HG02588 (cell line): ENCODE results near the gene SDR9C7.
"Not testable (repeated sequence)": the region's sequence is repeated elsewhere in the genome, so short reads cannot be mapped to it uniquely, and the experiment has no call there.

Experiments used
- ATAC-seq: cut with Tn5 transposase; IDR thresholded peaks from one replicate; pipeline ENCODE4 v1.9.1; 2021; ENCODE audit warnings: mild to moderate bottlenecking, moderate library complexity; ENCODE audit not compliant: unreplicated experiment

The SDR9C7 gene

DNA sequence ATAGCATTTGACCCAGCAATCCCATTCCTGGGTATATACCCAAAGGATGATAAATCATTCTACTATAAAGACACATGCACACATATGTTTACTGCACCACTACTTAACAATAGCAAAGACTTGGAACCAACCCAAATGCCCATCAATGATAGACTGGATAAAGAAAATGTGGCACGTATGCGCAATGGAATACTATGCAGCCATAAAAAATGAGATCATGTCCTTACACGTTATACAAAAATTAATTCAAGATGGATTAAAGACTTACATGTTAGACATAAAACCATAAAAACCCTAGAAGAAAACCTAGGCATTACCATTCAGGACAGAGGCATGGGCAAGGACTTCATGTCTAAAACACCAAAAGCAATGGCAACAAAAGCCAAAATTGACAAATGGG lies 16.1 kb downstream of the SDR9C7 start:
- ATAC-seq = not testable (repeated sequence)

DNA sequence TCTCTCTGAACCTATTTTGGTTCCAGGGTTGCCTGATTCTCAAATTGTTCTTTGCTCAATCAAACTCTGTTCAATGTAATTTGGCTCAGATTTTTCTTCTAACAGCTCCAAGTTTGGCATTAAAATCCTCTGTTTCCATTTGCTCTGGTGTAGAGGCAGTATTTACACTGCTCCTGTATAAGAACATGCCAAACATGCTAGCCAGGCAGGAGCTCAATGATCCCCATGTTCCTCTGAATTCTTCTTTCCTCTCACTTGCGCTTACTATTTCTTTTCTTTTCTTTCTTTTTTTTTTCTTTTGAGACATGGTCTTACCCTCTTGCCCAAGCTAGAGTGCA lies 17.2 kb downstream of the SDR9C7 start:
- no peak for ATAC-seq

DNA sequence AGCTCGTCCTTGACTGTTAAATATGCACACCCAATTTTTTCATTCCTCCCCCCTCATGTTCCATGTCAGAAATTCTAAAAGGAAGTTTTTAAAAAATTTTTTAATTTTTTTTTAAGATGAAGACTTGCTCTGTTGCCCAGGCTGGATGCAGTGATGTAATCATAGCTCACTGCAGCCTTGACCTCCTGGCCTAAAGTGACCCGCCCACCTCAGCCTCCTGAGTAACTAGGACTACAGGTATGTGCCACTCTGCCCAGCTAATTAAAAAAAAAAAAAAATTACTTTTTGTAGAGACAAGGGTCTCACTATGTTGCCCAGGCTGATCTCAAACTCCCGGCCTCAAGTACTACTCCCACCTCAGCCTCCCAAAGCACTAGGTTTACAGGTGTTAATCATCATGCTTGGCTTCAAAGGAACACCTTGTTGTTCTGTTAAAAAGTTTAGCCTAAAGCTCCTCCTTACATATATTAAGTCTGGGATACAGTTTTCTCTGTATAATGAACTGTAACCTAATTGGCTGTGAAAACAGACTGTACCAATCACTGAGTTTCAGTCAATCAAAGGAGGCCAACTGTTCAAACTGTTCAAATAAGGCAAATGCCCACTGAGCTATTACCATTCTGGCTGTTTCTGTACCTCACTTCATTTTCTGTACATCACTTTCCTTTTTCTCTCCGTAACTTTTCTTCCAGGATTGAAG lies 17.8 kb downstream of the SDR9C7 start:
- no peak for ATAC-seq

DNA sequence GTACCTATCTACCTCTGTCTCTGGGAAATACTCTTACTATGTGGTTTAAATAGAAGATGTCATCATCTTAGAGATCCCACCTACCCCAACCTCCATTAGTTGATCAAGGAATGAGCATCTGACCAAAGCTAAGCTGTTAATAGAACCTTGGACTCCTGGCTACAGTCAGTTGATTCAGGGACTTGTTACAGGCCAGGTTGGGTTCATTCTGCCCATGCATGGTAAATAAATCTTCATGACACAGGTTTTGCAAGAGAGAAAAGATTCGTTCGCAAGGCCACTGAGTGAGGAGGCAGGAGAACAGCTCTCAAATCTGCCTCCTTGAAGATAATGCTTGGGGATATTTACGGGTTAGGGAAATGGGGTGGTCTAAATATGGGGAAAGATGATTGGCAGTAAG lies 19.5 kb downstream of the SDR9C7 start:
- ATAC-seq = no peak

DNA sequence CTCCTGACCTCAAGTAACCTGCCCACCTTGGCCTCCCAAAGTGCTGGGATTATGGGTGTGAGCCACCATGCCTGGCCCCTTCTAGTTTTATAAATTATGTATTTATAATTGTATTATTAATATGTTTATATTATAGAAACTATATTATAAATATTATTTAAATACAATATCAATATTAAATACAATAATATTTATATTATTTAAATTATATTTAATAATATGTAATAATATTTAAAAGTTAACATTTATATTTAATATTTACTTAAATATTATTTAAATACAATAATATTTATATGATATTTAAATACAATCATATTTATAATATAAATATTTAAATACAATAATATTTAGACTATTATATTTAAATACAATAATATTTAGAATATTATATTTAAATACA lies 20.0 kb downstream of the SDR9C7 start:
- ATAC-seq = no peak

DNA sequence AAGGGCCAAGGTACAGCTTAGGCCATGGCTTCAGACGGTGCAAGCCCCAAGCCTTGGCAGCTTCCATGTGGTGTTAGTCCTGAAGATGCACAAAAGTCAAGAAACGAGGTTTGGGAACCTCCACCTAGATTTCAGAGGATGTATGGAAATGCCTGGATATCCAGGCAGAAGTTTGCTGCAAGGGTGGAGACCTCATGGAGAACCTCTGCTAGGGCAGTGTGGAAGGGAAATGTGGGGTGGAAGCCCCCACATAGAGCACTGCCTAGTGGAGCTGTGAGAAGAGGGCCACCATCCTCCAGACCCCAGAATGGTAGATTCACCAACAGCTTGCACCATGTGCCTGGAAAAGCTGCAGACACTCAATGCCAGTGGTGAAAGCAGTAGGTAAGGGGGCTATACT lies 24.8 kb downstream of the SDR9C7 start:
- ATAC-seq = not testable (repeated sequence)

DNA sequence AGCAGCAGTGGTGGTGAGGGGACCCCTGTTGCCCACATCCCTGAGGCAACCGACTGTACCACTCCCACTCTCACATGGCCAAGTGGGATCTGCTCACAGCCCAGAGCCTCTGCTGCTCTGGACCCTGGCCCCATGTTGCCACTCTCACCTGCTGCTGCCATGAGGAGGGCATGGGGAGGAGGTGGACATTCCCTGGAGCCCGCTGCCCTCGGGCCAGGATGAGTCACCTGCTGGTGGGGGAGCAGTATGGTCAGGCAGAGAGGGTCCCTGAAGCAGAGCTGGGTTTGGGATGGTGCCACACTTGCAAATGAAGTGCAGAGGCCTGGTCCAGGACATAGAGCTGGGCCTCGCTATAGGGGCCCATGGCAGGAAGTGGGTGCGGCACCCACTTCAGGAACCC lies 26.1 kb downstream of the SDR9C7 start:
- ATAC-seq = no peak

DNA sequence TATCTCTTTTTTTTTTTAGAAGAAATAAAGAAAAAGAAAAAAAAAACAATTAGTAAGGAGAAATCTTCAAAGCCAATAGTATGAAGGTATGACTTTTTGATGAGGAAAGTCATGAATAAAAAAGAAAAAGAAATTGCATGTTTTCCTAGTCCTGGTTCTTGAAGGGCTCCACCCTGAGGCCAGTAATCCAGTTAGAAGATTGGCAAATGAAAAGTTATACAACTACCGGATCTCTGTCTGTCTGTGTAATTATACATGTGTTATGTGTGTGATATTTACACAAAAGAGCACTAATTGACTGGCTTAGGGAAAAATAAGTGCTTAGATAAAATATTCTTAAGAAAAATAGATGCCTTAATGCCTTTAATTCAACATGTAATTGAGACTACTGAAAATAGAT lies 28.4 kb downstream of the SDR9C7 start:
- ATAC-seq = no peak

DNA sequence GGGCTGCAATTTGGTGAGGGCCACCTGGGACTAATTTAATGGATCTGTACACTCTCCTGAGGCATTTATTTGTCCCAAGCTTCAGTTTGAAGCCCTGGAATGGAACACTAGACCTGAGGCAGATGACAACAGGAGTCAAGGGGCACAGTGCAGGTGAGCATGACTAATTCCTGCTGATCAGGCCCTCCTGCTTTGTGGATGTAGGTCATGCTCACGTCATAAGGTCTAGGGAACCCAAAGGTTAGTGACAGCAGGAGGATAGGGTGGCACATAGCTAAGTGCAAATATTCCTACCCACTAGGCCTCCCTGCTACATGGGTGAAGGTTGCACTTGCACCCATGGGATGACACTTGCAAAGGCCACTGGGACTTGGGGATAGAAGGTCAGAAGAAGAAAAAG lies 30.8 kb downstream of the SDR9C7 start:
- no peak for ATAC-seq

DNA sequence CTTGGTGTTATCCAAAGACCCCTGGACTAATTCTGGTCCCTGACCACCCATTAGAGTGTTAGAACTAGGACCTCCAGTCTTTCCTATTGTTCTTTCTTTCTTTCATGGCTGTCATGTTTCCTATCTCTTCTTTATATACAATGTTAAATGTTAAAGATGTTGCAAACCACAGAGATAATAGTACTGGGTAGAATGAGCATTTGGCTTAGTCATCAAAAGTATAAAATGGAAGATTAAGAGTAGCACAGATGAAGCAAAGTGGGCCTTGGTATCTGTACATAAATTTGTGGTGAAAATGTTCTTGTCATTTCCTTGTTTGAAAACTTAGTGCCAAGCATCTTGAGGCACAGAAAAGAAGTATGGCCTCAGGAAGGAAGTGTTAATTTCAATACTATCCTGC lies 32.9 kb downstream of the SDR9C7 start:
- ATAC-seq = not testable (repeated sequence)

DNA sequence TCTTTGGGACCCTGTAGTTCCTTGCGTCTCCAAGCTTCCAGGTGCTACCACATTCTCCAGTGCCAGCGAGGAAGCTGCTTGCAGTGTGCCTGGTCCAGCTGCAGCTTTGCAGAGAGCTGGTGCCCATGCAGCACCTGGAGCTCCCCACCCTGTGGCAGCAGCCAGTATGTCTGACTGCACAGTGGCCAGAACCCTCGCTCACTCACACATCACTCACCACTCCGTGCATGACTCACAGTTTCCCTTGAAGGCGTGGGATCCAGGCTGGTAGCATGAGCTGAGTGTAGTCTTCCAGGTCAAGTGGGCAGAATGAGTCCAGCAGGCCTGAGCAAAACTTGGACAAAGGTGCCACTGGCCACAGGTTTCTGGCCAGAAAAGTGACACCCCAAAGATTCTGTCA lies 33.6 kb downstream of the SDR9C7 start:
- ATAC-seq = no peak

DNA sequence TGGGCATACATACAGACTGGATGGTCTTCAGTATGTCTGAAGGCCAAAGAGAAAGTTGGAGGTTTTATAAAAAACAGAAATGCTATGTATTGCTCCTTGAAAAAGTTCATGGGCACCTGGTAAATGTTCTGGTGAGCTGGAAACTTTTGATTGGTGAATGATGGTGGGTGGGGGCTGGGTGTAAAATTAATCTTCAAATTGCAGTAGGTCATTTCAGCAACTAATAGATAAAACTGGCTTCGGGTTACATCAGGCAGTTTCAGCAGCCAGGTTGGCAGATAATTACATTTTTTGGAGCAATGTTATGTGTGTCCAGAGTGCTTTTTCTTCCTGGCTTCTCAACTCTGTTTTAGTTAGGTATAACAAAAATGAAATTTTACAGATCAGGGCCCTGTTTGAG lies 35.3 kb downstream of the SDR9C7 start:
- ATAC-seq = no peak

DNA sequence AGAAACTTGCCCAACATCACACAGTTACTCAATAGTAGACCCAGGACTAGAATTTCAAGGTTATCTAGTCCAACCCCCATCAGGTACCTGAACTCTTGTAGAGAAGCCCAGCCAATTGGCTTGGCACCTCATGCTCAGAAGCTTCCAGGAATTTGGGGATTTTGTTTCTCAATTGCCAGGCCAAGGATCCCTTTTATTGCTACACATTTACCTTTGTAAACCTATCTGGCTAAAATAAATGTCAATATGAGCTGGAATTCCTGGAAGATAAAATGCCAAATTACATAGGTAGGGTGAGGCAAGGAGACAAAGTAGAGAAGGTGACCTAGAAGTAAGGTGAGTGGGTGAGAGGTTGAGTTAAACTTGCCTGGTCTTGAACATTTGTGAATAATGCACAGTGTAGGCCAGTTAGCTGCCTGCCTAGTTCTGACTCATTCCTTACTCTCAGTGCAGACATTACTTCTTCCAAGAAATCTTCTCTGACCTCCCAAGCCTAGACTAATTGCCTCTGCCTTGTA lies 36.3 kb downstream of the SDR9C7 start:
- no peak for ATAC-seq

DNA sequence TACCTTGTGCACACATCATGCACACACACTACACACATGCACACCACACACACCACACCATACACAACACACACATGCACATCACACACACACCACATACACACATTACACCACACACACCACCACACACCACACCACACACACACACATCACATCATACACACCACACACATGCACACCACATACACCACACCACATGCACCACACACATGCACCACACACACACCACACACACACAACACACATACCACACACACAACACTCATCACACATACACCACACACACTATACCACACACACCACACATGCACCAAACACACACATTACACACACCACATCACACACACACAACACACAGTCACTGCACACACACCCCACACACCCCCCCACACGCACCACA lies 38.1 kb downstream of the SDR9C7 start:
- ATAC-seq = no peak

DNA sequence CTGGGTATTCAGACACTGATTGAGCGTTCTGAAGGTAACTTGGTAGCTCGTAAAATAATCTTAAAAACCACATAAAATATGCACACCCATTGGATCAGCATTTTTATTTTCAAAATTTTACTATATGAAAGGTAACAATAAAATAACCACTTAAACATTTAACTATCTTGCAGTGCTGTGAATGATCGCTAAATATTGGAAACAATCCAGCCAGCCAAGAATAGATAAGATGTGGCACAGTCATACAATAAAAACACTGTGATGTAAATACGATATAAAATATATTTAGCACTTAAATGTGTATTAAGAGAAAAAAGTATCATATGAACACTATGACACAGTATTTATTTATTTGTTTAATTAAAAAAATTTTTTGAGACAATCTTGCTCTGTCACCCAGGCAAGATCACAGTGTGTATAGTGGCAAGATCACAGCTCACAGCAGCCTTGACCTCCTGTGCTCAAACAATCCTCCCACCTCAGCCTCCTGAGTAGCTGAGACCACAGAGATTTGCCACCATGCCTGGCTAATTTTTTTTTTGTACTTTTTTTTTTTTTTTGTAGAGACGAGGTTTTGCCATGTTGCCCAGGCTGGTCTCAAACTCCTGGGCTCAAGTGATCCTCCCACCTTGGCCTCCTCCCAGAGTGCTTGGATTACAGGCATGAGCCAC lies 39.4 kb downstream of the SDR9C7 start:
- ATAC-seq = no peak

DNA sequence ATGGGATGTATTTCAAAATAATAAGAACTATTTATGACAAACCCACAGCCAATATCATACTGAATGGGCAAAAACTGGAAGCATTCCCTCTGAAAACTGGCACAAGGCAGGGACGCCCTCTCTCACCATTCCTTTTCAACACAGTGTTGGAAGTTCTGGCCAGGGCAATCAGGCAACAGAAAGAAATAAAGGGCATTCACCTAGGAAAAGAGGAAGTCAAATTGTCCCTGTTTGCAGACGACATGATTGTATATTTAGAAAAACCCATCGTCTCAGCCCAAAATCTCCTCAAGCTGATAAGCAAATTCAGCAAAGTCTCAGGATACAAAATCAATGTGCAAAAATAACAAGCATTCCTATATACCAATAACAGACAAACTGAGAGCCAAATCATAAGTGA lies 42.3 kb downstream of the SDR9C7 start:
- not testable (repeated sequence) for ATAC-seq

DNA sequence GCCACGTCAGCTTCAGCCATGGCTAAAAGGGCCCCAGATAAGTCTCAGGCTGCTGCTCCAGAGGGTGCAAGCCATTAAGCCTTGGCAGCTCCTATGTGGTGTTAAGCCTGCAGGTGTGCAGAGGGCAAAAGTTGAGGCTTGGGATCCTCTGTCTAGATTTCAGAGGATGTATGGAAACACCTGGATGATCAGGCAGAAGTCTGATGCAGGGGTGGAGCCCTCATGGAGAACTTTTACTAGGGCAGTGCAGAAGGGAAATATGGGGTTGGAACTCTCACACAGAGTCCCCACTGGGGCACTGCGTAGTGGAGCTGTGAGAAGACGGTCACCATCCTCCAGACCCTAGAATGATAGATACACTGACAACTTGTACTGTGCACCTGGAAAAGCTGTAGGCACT lies 47.9 kb downstream of the SDR9C7 start:
- no peak for ATAC-seq

DNA sequence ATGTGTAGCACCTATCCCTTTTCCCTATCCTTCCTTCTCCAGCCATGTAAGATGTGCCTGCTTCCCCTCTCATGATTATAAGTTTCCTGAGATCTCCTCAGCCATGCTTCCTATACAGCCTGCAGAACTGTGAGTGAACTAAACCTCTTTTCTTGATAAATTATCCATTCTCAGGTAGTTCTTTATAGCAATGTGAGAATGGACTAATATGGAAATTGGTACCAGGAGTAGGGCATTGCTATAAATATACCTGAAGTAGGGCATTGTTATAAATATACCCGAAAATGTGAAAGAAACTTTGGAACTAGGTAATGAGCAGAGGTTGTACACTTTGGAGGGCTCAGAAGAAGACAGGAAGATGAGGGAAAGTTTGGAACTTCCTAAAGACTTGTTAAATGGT lies 48.9 kb downstream of the SDR9C7 start:
- no peak for ATAC-seq

DNA sequence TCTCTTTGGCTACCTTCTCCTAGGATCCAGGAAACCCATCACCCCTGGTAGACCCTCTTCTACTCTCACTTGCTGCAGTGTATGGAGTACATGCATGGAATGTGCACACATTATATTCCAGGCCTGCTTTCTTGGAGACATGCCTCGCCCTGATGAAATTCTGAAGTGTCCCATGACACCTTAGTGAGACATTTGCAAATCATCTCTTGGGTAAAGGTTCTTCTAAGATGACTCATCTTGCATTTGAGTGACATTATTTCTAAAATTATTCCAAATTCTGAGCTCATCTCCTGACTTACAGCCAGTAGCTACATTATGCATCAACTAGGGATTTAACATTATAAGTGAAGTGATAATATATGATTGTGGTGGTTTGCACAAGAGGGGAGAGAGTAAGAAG lies 49.8 kb downstream of the SDR9C7 start:
- ATAC-seq = no peak

DNA sequence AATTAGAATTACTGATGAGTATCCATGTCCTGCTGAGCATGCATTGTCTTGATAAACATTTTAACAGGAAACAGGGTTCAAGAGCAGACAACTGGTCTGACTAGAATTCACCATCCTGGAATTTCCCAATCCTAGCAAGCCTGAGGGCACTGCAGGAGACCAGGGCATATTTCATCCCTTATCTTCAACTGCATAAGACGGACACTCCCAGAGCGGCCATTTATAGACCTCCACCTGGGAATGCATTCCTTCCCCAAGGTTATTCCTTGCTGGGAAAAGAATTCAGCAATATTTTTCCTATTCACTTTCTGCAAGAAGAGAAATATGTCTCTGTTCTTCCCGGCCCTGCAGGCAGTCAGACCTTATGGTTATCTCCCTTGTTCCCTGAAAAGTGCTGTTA lies 51.8 kb downstream of the SDR9C7 start:
- ATAC-seq = not testable (repeated sequence)

DNA sequence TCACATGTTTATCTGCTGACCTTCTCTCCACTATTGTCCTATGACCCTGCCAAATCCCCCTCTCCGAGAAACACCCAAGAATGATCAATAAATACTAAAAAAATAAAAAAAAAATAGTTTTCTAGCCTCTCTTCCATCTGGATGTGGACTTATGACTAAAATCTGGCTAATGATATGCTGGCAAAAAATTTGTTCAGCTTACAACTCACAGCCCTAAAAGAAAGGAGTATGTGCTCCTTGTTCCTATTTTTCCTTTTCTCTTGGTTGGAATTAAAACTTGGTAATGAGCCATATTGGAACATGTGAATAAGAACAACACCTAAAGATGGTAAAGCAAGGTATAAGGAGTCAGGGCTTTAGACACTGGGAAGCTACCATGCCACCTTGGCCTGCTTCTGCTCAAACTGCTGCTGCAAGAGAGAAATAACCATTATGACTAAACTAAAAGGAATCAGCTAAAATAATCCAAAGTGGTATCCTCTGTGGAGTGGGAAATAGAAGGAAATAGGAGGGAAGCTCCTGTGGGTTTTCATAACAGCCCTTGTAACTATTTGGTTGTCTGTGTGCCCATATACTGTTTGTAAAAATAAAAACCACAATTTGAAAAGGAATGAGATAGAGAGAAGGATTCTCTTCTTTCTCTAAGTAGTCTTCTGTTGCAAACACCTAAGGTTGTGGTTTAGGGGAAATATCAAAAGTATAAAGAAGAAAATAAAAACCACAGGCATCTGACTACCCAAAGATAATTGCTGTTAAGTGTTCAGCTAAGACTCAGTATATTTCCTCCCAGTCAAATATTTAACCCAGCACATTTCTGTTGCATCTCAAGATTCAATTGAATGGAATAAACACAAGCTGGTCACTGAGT lies 53.8 kb downstream of the SDR9C7 start:
- ATAC-seq = no peak
